ENCODE data around the gene P2RX5. TPM values are rescaled to one million over a fixed set of nuclear protein-coding genes. Genes with fewer than 3 reads are reported as not detected.
"Not testable (repeated sequence)": the region's sequence is repeated elsewhere in the genome, so short reads cannot be mapped to it uniquely, and the experiment has no call there.

P2RX5 gene
- total RNA-seq, 1 experiment from 2014 or later: 0.66 TPM

- H3K4me1 Mint-ChIP-seq (ENCODE audit: low read depth, unreplicated experiment): no peaks in the 10 kb centered on the region
- Histone ChIP-seq H3K9me3 (no peaks in the 10 kb centered on the region), H3K36me3 (ENCODE audit: control insufficient read depth, insufficient read depth, low read length) (no peaks in the 10 kb centered on the region), H3K27me3 (replicated peaks; ENCODE audit: control insufficient read depth, insufficient read depth, low read length) (no peaks in the 10 kb centered on the region), H3K4me1 (no peaks in the 10 kb centered on the region), H3K4me3 (ENCODE audit: low read depth, low read length) (no peak overlapping the region)
- no TSS peak for BruUV-seq (replicated peaks)
- no peak overlapping the region for H3K4me3 Mint-ChIP-seq (ENCODE audit: unreplicated experiment)
- no peak for TF ChIP-seq CTCF (IDR thresholded peaks at IDR 0.05; ENCODE audit: insufficient read depth in 1 of 2, low read depth in 1 of 2, low read length in 1 of 2, severe bottlenecking in 1 of 2, unreplicated experiment in 1 of 2)
- no peaks in the 10 kb centered on the region for H3K9me3 Mint-ChIP-seq (ENCODE audit: unreplicated experiment)
- CTCF ChIA-PET: no interaction called here
- H3K27me3 Mint-ChIP-seq (ENCODE audit: insufficient read depth, unreplicated experiment): no peaks in the 10 kb centered on the region
- intact Hi-C loops (cut with micrococcal nuclease; ENCODE audit: unreplicated experiment): no loop called here
- no peaks in the 10 kb centered on the region for H3K36me3 Mint-ChIP-seq (ENCODE audit: insufficient read depth, unreplicated experiment)
- DNase-seq: no peak
- H3K27ac Mint-ChIP-seq (ENCODE audit: unreplicated experiment): no peak overlapping the region
- POLR2A ChIA-PET: no interaction called here
These were observed 9.2 kb upstream of the P2RX5 start for GRCh38 chr17:3704931-3705717.

DNA sequence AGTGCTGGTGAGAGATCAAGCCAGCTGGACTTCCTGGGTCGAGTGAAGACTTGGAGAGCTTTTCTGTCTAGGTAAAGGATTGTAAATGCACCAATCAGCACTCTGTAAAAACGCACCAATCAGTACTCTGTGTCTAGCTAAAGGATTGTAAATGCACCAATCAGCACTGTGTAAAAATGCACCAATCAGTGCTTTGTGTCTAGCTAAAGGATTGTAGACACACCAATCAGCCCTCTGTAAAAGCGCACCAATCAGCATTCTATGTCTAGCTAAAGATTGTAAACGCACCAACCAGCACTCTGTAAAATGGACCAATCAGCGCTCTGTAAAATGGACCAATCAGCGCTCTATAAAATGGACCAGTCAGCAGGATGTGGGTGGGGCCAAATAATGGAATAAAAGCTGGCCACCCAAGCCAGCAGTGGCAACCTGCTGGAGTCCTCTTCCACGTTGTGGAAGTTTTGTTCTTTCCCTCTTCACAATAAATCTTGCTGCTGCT, 6.1 kb upstream of the P2RX5 start:
- H3K9me3 ChIP-seq; CTCF ChIA-PET; H3K36me3 ChIP-seq (ENCODE audit: control insufficient read depth, insufficient read depth, low read length); H3K4me1 Mint-ChIP-seq (ENCODE audit: low read depth, unreplicated experiment); intact Hi-C loops (cut with micrococcal nuclease; ENCODE audit: unreplicated experiment); H3K9me3 Mint-ChIP-seq (ENCODE audit: unreplicated experiment); H3K4me1 ChIP-seq; H3K36me3 Mint-ChIP-seq (ENCODE audit: insufficient read depth, unreplicated experiment); H3K4me3 ChIP-seq (ENCODE audit: low read depth, low read length); H3K27me3 ChIP-seq (replicated peaks; ENCODE audit: control insufficient read depth, insufficient read depth, low read length); H3K4me3 Mint-ChIP-seq (ENCODE audit: unreplicated experiment); H3K27me3 Mint-ChIP-seq (ENCODE audit: insufficient read depth, unreplicated experiment); DNase-seq; POLR2A ChIA-PET; BruUV-seq (replicated peaks); H3K27ac Mint-ChIP-seq (ENCODE audit: unreplicated experiment): not testable (repeated sequence)

- Mint-ChIP-seq H3K27ac (ENCODE audit: unreplicated experiment) (no peak overlapping the region), H3K9me3 (ENCODE audit: unreplicated experiment) (no peaks in the 10 kb centered on the region), H3K4me3 (ENCODE audit: unreplicated experiment) (no peak overlapping the region), H3K36me3 (ENCODE audit: insufficient read depth, unreplicated experiment) (no peaks in the 10 kb centered on the region), H3K27me3 (ENCODE audit: insufficient read depth, unreplicated experiment) (no peaks in the 10 kb centered on the region), H3K4me1 (ENCODE audit: low read depth, unreplicated experiment) (no peaks in the 10 kb centered on the region)
- DNase-seq: no peak
- Histone ChIP-seq H3K9me3 (no peaks in the 10 kb centered on the region), H3K36me3 (ENCODE audit: control insufficient read depth, insufficient read depth, low read length) (no peaks in the 10 kb centered on the region), H3K4me3 (ENCODE audit: low read depth, low read length) (no peak overlapping the region), H3K4me1 (no peaks in the 10 kb centered on the region), H3K27me3 (replicated peaks; ENCODE audit: control insufficient read depth, insufficient read depth, low read length) (no peaks in the 10 kb centered on the region)
- CTCF ChIA-PET: no interaction called here
- no TSS peak for BruUV-seq (replicated peaks)
- intact Hi-C loops (cut with micrococcal nuclease; ENCODE audit: unreplicated experiment): no loop called here
- TF ChIP-seq CTCF (IDR thresholded peaks at IDR 0.05; ENCODE audit: insufficient read depth in 1 of 2, low read depth in 1 of 2, low read length in 1 of 2, severe bottlenecking in 1 of 2, unreplicated experiment in 1 of 2): no peak
- POLR2A ChIA-PET: no interaction called here
These were observed 4.0 kb upstream of the P2RX5 start for GRCh38 chr17:3699951-3700350.
